GM23338 (cell line): ENCODE data around the gene CUX1.
"Not testable (repeated sequence)": the region's sequence is repeated elsewhere in the genome, so short reads cannot be mapped to it uniquely, and the experiment has no call there.

Experiments
- CREB1 ChIP-seq: fragments of 250-450 bp; sonication (Bioruptor Pico); IDR thresholded peaks from 2 replicates; pipeline ENCODE4 v1.5.0; 2020; ENCODE audit warnings: low read depth, mild to moderate bottlenecking, moderate library complexity
- EZH2 ChIP-seq: fragments of 200-600 bp; sonication (generic); IDR thresholded peaks from one replicate; pipeline ENCODE4 v1.8.0; 2017; ENCODE audit warnings: antibody characterized with exemption, mild to moderate bottlenecking, low read depth; ENCODE audit not compliant: unreplicated experiment
- POLR2AphosphoS5 ChIP-seq: IDR thresholded peaks from 2 replicates; pipeline ENCODE4 v1.6.1; 2016; ENCODE audit warnings: antibody characterized with exemption, low read depth
- TF ChIP-seq, protein P1 (sequence below), 2 experiments: fragments of 200-600 bp in 1 of 2; sonication (generic) in 1 of 2; conservative IDR thresholded peaks; 2 replicates each; pipeline versions ENCODE4 v1.5.1 to v1.6.1; 2016 to 2017; ENCODE audit warnings: antibody characterized with exemption in 2 of 2, low read depth in 2 of 2, mild to moderate bottlenecking in 2 of 2, moderate library complexity in 1 of 2
- TF ChIP-seq, protein P2 (sequence below): IDR thresholded peaks from one replicate; pipeline ENCODE4 v1.6.1; 2018; ENCODE audit warnings: antibody characterized with exemption; ENCODE audit not compliant: unreplicated experiment

DNA sequence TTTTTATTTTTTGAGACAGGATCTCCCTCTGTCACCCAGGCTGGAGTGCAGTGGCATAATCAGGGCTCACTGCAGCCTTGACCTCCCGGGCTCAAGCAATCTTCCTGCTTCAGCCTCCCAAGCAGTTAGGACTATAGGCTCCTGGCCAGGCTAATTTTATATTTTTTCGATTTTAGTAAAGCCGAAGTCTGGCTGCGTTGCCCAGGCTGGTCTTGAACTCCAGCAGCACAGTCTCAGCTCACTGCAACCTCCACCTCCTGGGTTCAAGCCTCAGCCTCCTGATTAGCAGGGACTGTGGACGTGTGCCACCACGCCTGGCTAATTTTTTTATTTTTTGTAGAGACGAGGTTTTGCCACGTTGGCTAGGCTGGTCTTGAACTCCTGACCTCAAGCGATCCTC is 225.4 kb downstream of the CUX1 start:
- TF ChIP-seq, protein P1, sequence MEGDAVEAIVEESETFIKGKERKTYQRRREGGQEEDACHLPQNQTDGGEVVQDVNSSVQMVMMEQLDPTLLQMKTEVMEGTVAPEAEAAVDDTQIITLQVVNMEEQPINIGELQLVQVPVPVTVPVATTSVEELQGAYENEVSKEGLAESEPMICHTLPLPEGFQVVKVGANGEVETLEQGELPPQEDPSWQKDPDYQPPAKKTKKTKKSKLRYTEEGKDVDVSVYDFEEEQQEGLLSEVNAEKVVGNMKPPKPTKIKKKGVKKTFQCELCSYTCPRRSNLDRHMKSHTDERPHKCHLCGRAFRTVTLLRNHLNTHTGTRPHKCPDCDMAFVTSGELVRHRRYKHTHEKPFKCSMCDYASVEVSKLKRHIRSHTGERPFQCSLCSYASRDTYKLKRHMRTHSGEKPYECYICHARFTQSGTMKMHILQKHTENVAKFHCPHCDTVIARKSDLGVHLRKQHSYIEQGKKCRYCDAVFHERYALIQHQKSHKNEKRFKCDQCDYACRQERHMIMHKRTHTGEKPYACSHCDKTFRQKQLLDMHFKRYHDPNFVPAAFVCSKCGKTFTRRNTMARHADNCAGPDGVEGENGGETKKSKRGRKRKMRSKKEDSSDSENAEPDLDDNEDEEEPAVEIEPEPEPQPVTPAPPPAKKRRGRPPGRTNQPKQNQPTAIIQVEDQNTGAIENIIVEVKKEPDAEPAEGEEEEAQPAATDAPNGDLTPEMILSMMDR (conservative IDR thresholded peaks at IDR 0.05; ENCODE audit: low read depth in 2 of 2), result not testable (repeated sequence)
- TF ChIP-seq POLR2AphosphoS5; CREB1 (CRISPR knock-in tag); EZH2: not testable (repeated sequence)
- TF ChIP-seq, protein P2, sequence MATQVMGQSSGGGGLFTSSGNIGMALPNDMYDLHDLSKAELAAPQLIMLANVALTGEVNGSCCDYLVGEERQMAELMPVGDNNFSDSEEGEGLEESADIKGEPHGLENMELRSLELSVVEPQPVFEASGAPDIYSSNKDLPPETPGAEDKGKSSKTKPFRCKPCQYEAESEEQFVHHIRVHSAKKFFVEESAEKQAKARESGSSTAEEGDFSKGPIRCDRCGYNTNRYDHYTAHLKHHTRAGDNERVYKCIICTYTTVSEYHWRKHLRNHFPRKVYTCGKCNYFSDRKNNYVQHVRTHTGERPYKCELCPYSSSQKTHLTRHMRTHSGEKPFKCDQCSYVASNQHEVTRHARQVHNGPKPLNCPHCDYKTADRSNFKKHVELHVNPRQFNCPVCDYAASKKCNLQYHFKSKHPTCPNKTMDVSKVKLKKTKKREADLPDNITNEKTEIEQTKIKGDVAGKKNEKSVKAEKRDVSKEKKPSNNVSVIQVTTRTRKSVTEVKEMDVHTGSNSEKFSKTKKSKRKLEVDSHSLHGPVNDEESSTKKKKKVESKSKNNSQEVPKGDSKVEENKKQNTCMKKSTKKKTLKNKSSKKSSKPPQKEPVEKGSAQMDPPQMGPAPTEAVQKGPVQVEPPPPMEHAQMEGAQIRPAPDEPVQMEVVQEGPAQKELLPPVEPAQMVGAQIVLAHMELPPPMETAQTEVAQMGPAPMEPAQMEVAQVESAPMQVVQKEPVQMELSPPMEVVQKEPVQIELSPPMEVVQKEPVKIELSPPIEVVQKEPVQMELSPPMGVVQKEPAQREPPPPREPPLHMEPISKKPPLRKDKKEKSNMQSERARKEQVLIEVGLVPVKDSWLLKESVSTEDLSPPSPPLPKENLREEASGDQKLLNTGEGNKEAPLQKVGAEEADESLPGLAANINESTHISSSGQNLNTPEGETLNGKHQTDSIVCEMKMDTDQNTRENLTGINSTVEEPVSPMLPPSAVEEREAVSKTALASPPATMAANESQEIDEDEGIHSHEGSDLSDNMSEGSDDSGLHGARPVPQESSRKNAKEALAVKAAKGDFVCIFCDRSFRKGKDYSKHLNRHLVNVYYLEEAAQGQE, result not testable (repeated sequence)
